CD4-positive, alpha-beta T cell treated with Interleukin-10 for 1 hour (primary cell): ENCODE data around the gene TCFL5.

Experiments used
- DNase-seq: peaks from one replicate; pipeline ENCODE4 v3.0.0-alpha.2; 2020

The TCFL5 gene

DNA sequence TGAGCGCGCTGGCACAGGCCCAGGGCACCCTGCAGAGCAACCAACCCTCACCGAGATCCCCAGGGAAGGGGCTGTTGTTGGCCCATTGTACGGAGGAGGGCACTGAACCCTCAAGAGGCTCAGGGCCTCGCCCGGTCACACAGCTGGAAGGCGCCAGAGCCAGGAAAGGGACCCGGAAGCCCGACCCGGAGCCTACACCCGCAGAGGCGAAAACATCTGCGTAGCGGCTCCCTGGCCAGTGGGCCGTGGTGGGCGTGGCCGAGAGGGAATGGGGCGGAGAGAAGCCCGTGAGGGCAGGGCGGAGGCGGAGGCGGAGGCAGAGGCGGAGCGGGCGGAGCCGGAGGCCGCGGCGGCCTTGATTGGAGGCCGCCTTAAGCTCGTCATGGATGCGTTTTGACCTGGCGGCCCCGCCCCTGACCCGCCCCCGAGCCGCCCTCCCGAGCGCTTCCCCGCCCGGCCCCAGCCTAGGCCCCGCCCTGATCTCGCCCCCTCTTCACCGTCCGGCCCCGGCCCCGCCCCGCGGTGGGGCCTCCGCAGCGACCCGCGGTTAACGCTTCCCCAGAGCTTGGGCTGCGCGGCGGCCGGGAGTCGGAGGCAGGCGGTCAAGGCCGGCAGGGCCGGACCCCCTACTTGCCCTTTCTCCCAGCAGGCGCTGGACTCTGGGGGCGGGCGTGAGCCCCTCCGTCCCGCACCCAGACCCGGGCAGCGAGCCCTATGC lies 67.5 kb downstream of the TCFL5 start:
- DNase-seq = peak; percentile 96

DNA sequence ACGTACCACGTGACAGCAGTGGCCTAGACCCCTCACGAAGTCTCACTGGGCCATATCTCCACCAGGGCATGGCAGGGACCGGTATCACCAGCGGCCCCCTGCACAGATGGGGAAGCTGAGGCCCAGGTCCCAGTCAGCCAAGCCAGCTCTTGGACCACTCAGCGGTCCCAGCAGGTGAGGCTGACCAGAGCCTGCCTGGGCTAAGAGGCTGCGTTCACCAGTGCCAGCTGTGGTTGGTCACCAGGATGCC lies 67.9 kb downstream of the TCFL5 start:
- no peak for DNase-seq

DNA sequence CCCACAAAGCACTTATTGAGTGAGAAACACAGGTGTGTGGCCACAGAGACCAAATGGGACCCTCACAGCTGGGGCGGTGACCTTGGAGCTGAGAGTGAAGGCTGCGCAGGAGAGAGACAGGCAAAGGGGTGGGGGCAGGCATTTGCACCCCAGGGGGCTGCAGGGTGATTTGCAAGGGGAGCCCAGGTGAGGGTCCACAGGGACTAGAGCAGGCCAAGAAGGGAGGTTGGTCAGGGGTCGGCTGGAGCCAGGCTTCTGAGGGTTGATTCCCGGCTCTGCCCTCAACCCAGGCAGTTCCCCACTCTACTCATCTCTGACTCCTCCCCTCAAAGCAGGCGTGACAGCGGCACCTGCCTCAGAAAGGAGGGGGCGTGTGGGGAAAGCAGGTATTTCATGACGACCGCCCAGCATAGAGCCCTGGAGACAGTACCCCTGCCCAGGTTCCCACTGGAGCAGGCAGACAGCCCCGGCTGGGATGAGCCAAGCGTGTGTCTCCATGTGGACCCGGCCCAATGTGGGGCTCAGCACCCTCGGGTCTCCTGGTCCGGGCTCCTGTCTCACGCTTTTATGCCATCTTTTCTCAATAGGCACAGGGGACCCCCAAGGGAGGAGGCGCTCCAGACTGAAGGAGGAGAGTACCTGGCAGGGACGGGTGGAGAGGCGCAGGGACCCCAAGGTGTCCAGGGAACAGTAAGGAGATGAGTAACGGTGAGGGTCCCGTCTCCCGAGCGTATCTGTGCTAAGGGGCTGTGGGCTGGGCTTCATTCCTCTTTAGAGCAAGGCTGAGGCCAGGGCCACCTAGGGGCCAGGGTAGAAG lies 68.5 kb downstream of the TCFL5 start:
- DNase-seq = no peak

DNA sequence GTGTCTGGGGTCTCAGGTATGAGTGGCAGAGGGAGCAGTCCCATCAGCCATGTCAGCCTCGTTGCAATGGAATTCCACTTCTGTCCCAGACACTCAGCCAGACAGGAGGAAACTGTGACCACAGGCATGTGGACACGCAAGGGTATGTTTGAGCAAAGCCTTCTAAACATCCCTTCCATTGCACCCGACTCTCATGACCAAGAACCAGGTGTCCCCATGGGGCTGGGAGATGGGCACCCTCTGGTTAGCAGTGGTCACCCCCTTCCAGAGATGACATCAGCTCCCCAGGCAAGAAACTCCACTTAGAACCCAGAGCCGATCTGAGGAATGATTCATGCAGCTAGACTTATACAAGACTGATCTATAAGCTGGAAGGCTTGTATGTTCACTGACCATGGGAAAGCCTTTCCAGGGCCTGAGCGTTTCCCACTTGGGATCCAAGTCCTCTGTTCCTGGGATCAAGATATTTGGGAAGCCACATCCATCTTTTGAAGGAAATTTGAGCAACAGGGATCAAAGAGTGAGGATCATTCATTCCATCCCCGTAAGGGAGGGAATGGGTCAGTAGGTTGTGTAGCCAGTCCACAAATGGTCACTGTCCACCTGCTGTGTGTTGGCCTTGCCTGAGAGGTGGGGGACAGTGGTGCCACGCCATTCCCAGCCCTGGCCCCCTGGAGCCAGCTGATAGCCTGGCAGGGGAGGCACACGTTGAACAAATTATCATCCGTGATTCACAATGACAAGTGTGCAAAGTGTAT lies 69.3 kb downstream of the TCFL5 start:
- DNase-seq = no peak

GRCh38 chr20:62791301-62792181 lies 70.1 kb downstream of the TCFL5 start:
- DNase-seq = peak; percentile 82
